ENCODE measurements around the gene GKAP1. TPM values are rescaled to one million over a fixed set of nuclear protein-coding genes. Genes with fewer than 3 reads are reported as not detected.

GKAP1 gene
- total and polyA plus RNA-seq, 2 donors (not counting 3 experiments of a cell fraction or from before 2014, with no cell fraction given) = 1.3 to 2.5 TPM

DNA sequence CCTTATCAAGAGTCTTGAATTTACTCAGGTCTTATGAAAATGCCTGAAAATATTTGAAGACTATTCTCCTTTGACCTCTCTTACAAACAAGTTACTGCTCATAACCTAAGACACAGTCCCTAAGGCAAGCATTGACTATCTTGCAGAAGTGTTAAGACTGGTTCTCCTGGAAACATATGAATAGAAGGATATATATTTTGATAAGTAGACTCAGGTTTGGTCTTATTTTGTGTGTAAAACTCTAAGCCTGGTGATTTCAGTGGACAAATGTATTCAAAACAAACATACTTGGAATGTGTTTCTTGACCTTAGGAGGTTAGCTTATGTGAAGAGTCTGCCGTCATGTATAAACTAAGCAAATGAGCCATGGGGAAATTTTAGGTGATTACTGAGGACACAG is 102.3 kb downstream of the GKAP1 start:
- H3K27ac ChIP-seq (ENCODE audit: insufficient read depth, low read depth, low read length) = no peak overlapping the region
- CTCF ChIA-PET = interaction anchor here (1.3 to 2.5 kb wide), 2 partner anchors 95 to 496 kb away, joined by 3 to 16 read pairs; no protein-coding TSS in a partner anchor
- POLR2A ChIA-PET = no interaction called here
- dilution Hi-C loops (cut with MboI; ENCODE audit: extremely low pct_ligation_motif_present, low sequenced_read_pairs) (no loop called here), intact Hi-C loops (cut with micrococcal nuclease) (no loop called here)
- no peak overlapping the region for H3K4me2 ChIP-seq (ENCODE audit: insufficient read depth, low read length)
- no peaks in the 10 kb centered on the region for H4K20me1 ChIP-seq (replicated peaks; ENCODE audit: control insufficient read depth, extremely low read depth, insufficient read depth, low read length)
- BruUV-seq (replicated peaks) = no TSS peak
- H3K4me1 ChIP-seq (ENCODE audit: control insufficient read depth, extremely low read depth, insufficient read depth, low read length) = no peaks in the 10 kb centered on the region
- H3K27me3 ChIP-seq (ENCODE audit: control insufficient read depth in 2 of 2, insufficient read depth in 2 of 2, low read length in 2 of 2) = no peaks in the 10 kb centered on the region
- no peaks in the 10 kb centered on the region for H3K79me2 ChIP-seq (ENCODE audit: control insufficient read depth, insufficient read depth, low read length)
- DNase-seq (ENCODE audit: low read depth, low spot score) (no peak), FAIRE-seq (no peak)
- no peak overlapping the region for H3K9ac ChIP-seq (replicated peaks; ENCODE audit: extremely low read depth, insufficient read depth, low read length)
- no peak overlapping the region for H2AFZ ChIP-seq (ENCODE audit: low read depth, low read length)
- H3K4me3 ChIP-seq (replicated peaks in 1 of 3; ENCODE audit: insufficient read depth in 1 of 3, low read depth in 1 of 3, low read length in 3 of 3) = no peak overlapping the region
- no peaks in the 10 kb centered on the region for H3K9me3 ChIP-seq (replicated peaks; ENCODE audit: control insufficient read depth, insufficient read depth, low read length)
- H3K36me3 ChIP-seq (ENCODE audit: control insufficient read depth in 2 of 2, extremely low read depth in 1 of 2, insufficient read depth in 2 of 2, low read length in 2 of 2) = no peaks in the 10 kb centered on the region
- no peak for TF ChIP-seq POLR2A (IDR thresholded peaks at IDR 0.05; ENCODE audit: low read depth, low read length)
- TF ChIP-seq GATA2 (IDR thresholded peaks at IDR 0.05; ENCODE audit: insufficient read depth, insufficient read length, low read depth, low read length) = no peak
- TF ChIP-seq EZH2 (IDR thresholded peaks at IDR 0.05; ENCODE audit: borderline replicate concordance, low read depth, low read length, severe bottlenecking) = no peak
- TF ChIP-seq, protein P1, sequence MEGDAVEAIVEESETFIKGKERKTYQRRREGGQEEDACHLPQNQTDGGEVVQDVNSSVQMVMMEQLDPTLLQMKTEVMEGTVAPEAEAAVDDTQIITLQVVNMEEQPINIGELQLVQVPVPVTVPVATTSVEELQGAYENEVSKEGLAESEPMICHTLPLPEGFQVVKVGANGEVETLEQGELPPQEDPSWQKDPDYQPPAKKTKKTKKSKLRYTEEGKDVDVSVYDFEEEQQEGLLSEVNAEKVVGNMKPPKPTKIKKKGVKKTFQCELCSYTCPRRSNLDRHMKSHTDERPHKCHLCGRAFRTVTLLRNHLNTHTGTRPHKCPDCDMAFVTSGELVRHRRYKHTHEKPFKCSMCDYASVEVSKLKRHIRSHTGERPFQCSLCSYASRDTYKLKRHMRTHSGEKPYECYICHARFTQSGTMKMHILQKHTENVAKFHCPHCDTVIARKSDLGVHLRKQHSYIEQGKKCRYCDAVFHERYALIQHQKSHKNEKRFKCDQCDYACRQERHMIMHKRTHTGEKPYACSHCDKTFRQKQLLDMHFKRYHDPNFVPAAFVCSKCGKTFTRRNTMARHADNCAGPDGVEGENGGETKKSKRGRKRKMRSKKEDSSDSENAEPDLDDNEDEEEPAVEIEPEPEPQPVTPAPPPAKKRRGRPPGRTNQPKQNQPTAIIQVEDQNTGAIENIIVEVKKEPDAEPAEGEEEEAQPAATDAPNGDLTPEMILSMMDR (IDR thresholded peaks at IDR 0.05; ENCODE audit: extremely low read depth in 1 of 2, insufficient read depth in 1 of 2, low read depth in 1 of 2, low read length in 2 of 2) = no peak
- TF ChIP-seq JUN (IDR thresholded peaks at IDR 0.05; ENCODE audit: borderline replicate concordance, insufficient read depth, insufficient read length, low read depth) = no peak
- no peak for TF ChIP-seq FOS (IDR thresholded peaks at IDR 0.05; ENCODE audit: borderline replicate concordance, insufficient read depth, low read length)
- TF ChIP-seq POLR2AphosphoS5 (IDR thresholded peaks at IDR 0.05; ENCODE audit: insufficient read depth, low read depth, low read length) = no peak
- TF ChIP-seq, protein P2, sequence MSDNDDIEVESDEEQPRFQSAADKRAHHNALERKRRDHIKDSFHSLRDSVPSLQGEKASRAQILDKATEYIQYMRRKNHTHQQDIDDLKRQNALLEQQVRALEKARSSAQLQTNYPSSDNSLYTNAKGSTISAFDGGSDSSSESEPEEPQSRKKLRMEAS (IDR thresholded peaks at IDR 0.05; ENCODE audit: insufficient read depth, insufficient read length) = no peak
- TF ChIP-seq MYC (IDR thresholded peaks at IDR 0.05; ENCODE audit: low read depth, low read length) = no peak
- no peaks in the 10 kb centered on the region for H3K9me1 ChIP-seq (replicated peaks; ENCODE audit: control insufficient read depth, extremely low read depth, insufficient read depth, low read length)
